HG02884 (cell line): ENCODE data around the gene FGD6.
A peak's percentile ranks its signal among the peaks of the same experiment; 100 is the strongest.
"Not testable (repeated sequence)": the region's sequence is repeated elsewhere in the genome, so short reads cannot be mapped to it uniquely, and the experiment has no call there.

Experiments used
- ATAC-seq: cut with Tn5 transposase; IDR thresholded peaks from one replicate; pipeline ENCODE4 v1.9.1; 2021; ENCODE audit warnings: mild to moderate bottlenecking, moderate library complexity; ENCODE audit not compliant: unreplicated experiment

Gene FGD6

DNA sequence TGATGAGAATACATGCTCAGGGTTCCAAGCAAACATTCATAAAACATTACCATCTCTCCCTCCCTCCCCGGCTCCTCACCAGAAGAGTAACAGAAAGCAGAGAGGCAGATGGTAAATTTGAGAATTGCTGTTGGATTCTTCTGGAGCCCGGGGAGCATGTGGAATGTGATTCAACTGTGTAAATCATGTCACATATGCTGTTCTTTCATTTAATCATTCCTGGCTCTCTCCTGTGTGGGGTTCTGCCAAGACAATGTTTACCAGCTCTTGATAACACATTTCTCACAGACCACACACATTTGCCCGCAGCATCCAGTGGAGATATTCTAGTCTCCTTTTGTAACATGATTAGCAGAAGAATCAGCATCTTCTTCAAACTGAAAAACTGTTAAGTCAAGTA lies 120.4 kb downstream of the FGD6 start:
- no peak for ATAC-seq

- ATAC-seq = no peak
Observed at GRCh38 chr12:95096378-95096777, 120.9 kb downstream of the FGD6 start.

- ATAC-seq = not testable (repeated sequence)
Observed at GRCh38 chr12:95095866-95096265, 121.4 kb downstream of the FGD6 start.

GRCh38 chr12:95089462-95089861 lies 127.8 kb downstream of the FGD6 start:
- no peak for ATAC-seq

- ATAC-seq = peak; percentile 86
Observed at GRCh38 chr12:95088379-95088778, 128.9 kb downstream of the FGD6 start.

DNA sequence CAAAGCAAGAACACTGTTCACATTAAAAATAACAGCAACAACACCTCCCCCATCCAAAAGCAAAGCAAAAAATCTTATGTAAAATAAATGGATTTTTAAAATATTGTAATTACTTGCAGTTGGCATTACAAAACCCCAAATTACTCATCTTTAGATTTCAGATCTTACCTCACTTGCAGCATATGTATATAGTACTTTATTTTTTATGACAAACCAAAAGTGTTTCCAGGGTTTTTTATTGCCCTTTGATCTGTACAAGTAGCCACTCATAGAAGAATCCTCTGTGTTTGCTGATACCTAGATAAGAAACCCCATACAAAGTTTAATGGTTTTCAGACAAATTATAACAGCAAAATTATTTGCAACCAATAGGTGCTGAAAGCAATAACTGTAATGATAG lies 131.7 kb downstream of the FGD6 start:
- no peak for ATAC-seq

DNA sequence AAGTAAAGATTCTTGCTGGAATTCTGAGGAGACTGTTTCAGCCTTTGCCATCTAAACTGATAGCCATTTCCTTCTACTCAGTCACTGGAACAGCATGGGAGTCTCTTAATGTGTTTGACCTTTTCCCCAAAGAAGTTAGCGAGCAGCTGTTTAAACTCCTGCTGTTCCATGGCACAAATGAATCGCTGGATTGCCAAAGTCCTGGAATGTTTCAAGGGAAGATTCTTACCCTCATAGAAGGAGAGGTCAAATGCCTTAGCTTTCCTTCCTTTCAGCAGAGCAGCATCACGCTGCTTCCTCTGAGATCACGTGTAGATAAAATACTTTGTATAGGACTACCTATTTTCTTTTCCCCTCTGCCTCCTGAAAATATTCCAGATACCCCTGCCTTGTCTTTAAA lies 133.3 kb downstream of the FGD6 start:
- no peak for ATAC-seq

DNA sequence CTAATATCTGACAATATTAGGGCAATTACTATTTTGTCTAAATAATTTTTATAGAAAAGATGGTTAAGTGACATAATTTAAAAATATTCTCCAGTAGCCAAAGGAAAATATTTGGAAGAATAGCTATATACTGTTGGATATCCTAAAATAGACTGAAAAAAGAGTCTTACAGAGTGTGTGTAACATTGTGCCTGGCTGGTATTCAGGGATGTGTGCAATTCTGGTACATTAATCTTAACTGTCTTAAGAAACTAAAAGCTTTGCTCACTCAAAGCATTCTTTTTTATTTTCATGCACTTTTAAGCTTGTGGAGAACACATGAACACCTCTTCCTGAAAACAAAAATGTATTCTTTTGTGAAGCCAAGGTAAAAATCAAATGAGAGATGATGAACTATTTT lies 133.8 kb downstream of the FGD6 start:
- no peak for ATAC-seq

GRCh38 chr12:95077341-95077740 lies 139.9 kb downstream of the FGD6 start:
- ATAC-seq = no peak

GRCh38 chr12:95074766-95075165 lies 142.5 kb downstream of the FGD6 start:
- no peak for ATAC-seq

DNA sequence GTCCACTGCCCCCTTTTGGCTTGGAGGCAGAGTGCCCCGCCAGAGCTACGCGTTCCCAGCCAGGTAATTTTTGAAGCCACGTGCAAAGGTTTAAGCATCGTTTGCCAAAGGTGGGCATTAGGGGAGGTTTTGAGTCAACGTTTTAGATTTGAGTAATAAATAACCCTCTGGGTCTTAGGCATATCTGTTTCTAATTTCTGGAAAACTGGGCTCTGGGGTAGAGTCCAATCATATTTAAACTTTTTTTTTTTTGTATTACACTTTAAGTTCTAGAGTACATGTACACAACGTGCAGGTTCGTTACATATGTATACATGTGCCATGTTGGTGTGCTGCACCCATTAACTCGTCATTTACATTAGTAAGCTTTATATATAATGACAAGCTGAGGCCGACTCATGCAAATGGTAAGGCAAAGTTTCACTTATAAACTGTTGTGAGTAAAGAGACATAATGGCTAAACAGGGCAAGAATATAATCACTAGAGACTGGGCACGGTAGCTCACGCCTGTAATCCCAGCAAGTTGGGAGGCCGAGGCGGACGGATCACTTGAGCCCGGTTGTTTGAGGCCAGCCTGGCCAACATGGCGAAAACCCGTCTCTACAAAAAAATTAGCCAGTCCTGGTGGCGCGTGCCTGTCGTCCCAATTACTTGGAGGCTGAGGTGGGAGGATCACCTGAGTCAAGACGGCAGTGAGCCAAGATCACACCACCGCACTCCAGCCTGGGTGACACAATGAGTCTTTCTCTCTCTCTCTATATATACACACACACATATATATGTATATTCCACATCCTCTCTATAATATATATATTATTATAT lies 143.4 kb downstream of the FGD6 start:
- ATAC-seq = no peak

DNA sequence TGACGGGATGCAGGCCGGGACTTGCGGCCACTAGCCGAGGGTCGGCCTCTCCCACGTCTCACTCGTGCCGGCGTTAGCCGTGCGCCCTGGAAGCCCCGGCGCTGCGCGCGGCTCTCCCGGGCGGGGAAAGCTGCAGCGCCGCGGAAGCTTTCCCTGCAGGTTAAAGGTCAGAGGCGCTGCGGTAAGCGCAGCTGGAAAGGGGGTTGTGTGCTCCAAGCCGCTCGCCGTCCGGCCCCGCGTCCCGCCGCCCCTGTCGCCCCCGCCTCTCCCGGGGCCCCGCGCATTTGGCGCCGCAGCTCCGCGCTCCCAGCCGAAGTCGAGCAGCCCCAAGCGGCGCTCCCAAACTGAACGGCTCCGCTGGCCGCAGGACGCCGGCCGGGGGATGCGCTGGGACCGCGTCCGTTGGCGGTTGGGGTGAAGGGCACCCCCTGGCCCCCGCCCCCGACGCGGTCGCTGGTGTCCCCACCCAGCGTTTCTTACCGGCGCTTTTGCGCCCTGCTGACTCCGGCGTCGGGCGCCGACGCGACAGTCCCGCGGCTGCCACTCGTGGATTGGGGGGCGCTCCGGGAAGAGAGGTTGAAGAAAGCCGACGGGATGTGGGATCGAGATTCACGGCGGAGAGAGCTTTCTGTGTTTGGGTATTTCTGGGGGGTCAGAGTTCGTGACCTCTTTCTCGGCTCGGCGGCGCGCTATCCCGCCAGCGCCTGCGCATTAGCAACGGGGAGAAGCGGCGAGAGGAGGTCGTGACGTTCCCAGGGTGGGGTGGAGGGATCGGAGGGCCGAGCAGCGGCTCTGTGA lies 144.2 kb downstream of the FGD6 start, which contains the start of gene NR2C1:
NR2C1 (minus strand) TSS at position 719 of the 798 bp plus-strand sequence. CDS start 6,234 bp downstream, outside the sequence.
- peak; percentile 89 for ATAC-seq

DNA sequence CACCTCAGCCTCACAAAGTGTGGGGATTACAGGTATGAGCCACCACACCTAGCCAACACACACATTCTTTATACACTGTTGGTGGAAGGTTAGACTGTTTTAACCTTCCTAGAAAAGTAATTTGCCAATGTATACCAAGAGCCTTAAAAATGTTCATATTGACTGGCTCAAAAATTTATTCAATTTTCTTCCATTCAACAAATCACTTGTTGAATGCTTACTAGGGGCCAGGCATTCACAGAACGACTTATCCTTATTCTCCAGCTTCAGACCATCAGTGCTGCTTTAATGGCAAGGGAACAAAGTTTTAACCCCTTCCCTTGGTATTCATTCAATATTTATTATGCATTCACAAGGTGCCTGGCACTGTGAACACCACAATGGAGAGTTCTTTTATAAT lies 146.9 kb downstream of the FGD6 start:
- ATAC-seq = no peak

DNA sequence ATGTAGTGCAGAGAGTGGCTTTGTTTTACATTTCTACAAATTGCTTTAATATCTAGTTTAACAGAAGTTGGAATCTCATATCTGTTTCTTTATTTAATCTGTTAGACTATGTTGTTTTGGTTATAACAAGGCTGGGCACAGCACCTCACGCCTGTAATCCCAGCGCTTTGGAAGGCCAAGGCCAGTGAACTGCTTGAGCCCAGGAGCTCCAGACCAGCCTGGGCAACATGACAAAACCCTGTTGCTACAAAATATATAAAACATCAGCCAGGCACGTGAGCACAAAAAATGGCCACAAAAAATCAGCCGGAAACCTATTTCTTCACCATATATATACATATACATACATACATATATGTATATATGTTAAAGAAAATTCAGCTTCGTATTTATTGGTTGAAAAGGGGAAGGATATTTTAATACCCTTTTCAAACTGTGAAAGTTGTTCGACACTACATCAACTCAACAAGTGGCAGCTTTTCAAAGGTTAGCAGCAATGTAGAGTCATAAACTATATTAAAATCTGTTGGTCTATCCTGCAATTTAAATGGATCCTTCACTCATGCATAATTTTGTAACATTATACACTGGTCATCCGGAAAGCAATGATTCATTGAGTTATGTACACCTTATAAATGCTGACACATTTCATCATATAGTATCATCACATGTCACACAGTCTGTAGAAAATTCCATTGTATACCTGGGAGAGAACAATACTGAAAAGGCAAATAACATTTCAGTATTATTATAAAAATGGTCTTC lies 151.0 kb downstream of the FGD6 start:
- no peak for ATAC-seq

DNA sequence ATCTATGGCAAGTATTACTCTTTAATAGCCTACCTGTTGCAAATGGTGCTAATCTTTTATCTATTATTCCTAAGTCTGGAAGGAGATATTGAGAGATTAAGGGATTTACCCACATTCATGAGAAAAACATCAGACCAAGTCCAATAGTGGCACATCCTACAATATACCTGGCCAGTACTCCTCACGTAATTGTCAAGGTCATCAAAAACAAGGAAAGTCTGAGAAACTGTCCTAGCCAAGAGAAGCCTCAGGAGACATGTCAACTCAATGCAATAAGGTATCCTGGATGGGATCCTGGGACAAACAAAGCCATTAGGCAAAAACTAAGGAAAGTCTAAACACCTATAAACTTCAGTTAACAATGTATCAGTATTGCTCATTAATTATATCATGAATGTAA lies 156.3 kb downstream of the FGD6 start:
- ATAC-seq = no peak

DNA sequence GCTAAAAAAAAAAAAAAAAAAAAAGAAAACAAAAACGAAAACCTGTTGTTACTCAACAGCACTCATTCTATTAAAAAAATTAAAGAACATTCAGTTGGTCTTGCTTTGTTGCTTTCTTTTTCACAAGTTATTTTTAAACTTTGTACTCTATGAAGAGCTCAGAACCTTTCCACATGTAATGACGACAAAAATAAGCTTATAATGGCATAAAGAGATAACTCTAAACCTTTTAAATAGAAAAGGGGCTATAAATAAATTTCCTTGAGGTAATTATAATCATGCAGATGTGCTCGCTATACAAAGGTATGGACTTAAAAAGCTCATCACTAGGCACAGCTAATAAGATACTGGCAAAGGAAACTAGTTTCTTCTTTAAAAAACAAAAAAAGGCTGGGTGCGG lies 157.3 kb downstream of the FGD6 start:
- ATAC-seq = no peak

DNA sequence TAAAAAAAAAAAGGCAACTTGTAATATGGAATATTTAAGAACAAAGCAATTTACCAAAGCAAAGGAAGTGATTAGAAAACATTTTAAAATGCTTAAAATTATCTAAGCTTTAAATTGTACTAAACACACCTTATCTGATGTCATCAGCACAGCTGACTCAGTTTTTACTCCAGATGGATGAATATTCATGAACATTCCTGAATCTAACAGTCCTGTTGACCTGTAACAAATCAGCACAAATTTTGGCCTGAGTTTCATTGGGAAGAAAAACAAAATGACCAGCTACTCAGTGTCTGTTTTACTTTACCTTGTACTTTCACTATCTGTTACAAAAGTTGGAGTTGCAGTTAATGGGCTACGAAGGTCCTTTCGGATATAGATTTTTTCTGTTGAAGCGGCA lies 159.8 kb downstream of the FGD6 start:
- no peak for ATAC-seq

GRCh38 chr12:95055057-95055456 lies 162.2 kb downstream of the FGD6 start:
- no peak for ATAC-seq

DNA sequence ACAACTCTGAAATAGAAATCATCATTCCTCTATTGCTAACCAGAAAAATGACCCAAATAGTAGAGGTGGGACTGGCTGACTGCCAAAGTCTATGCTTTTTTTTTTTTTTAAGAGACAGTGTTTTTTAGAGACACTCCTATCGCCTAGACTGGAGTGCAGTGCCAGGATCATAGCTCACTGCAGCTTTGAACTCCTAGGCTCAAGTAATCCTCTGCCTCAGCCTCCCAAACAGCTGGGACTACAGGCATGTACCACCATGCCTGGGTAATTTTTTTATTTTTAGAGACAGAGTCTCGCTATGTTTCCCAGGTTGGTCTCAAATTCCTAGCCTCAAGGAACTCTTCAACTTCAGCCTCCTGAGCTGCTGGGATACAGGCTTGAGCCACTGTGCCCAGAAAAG lies 163.1 kb downstream of the FGD6 start:
- no peak for ATAC-seq

GRCh38 chr12:95051241-95051640 lies 166.0 kb downstream of the FGD6 start:
- ATAC-seq = no peak

DNA sequence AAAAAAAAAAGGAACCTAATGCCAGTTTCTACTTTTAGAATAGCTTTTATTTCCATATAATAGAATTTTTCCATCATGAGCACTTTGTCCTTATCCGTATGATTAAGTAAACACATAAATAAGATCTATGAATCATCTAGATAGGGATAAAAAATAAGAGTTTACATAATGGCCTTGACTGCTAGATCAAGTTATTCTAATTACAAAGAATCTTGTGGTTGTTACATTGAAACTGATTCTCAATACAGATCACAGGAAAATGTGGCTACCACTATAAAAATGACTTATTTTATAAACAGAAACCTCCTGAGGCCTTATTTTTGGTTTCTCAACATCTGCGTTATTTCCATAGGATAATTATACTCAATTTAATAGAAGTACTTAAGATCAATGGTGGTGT lies 179.4 kb downstream of the FGD6 start:
- ATAC-seq = no peak
